NCI-H1092 (cell line): ENCODE results near the gene ATP9B.
"Not testable (repeated sequence)": the region's sequence is repeated elsewhere in the genome, so short reads cannot be mapped to it uniquely, and the experiment has no call there.

Experiments used
- DNase-seq: peaks from one replicate; lab custom pipeline; 2025; lab: John Stamatoyannopoulos, UW

Gene ATP9B

DNA sequence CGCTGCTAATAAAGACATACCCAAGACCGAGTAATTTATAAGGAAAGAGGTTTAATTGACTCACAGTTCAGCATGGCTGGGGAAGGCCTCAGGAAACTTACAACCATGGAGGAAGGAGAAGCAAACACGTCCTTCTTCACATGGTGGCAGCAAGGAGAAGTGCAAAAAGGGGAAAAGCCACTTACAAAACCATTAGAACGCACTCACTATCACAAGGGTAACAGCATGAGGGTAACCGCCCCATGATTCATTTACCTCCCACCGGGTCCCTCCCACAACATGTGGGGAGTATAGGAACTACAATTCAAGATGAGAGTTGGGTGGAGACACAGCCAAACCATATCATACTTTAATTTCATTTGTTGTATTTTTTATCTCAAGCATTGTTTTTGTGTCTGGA, 67.5 kb downstream of the ATP9B start:
- no peak for DNase-seq

DNA sequence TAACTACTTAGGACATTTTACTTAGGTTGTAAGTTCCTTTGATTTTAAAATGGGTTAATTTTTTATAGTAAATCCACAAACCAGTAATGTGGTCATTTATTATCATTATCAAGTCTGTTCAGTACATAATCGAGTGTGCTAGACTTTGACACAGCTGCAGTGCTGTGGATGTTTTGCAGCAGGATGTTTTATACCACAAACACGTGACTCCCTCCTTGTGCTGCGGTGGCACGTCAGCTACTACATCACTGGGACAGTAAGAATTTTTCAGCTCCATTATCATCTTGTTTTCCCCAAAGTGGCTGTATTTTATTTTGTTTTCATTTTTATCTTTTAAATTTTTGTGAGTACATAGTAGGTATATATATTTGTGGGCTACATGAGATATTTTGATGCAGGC, 70.0 kb downstream of the ATP9B start:
- no peak for DNase-seq

DNA sequence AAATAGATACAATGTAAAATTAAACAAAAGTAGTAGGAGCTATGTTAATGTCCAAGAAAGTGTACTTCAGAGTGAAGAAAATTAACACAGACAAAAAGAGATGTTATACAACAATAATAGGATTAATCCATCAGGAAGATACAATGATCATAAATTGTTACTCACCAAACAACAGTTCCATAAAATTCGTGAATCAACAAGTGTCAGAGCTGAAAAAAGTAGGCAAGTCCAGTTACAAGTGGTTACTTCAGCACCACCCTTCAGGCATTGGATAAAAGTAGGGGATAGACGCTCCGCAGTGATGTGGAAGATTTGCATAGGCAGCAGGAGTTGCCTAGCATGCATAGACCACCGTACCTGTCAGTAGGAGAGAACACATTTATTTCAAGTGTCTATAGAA, 77.8 kb downstream of the ATP9B start:
- no peak for DNase-seq

DNA sequence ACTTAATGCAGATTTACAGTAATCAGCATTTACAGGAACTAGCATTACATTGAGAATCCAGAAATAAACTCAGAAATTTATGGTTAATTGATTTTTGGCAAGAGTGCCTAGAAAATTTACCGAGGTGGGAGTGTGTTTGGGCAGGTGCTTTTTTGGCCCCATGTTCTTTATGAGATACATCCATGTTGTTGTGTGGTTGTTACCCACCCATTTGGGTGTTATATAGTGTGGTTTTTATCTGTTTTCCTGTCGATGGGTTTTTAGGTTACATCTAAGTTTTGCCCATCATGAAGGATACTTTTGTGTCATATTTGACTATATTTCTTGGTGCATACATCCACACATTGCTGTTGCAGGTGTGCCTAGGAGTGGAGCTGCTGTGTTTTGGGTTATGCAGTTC, 82.0 kb downstream of the ATP9B start:
- DNase-seq: no peak

DNA sequence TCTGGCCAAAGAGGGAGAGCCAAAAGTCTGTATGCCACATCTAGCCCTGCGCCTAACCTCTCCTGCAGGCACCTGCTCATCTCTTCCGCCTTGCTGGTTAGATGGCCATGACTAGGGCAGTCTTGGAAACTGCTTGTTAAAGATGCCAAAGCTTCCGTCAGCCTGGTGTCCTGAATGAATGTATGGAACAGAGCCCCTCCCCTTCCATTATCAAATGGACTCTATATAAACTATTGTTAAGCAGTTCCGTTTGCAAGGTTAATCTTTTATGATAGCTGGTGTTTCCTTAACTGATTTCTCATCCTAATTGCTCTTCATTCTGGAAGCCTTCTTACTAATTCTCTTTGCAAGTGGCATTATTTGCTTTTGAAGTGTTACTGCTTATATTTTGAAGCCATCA, 87.1 kb downstream of the ATP9B start:
- no peak for DNase-seq

DNA sequence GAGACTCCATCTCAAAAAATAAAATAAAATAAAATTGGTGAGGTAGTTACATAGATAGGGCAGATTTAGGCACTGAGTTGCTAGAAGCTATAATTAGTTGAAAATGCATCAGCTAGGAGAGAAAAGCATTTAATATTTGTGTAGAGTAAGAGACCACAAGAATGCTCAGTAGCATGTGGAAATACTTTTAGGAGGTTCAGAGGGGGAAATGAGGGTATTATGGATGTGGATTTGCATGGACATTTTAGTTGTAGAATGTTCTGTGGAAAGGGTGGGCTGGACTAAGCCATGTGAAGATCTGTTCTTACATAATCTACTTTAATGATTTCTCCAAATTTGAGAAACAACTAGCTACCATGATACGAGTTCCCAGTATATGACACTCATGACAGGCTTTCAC, 95.5 kb downstream of the ATP9B start:
- no peak for DNase-seq

DNA sequence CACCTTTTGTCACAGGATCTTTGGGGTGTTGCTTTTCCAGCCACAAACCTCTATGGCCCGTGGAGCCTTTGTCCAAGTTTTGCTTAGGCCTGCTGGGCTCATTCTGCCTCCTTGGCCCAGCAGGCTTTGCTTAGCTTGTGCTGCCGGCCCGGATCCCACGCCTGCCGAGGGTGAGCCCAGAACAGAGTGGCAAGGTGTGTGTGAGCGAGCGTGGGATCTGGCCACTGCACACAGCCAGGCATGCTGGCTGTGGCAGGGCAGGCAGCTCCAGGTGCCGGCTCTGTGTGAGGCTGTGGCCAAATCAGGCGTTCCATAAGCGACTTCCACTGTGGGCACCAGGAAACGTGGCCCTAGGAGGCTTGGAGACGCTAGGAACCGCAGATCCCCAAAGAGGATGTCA, 97.5 kb downstream of the ATP9B start:
- DNase-seq: no peak

DNA sequence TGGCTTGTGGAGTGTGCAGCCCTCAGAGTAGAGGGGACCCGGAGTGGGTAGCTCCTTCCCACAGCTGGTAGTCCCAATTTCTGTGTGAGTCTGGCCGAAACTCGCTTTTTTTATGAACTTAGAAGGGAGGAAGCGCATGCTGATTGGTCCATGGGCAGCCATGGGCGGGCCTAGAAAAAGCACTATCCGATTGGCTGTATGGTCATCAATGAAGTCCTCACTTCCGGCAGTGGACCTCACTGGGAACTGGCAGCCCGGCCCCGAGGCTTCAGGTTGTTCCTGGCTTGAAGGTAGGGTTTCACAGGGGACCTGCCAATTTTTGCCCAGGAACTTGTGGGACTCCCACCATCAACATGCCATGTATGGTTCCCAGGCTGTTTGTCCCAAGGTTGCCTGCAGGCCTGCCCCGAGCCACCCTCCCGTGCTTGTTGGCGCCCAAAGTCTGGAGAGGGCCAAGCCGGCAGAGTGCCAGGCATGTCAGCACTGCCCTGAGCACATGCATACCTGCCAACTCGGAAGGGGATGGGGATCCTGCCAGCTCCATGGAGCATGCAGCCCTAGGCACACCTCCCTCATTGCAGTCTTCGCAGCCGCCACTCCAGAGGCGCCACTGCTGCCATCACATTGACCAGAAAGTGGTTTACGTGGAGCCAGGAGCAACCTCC, 98.5 kb downstream of the ATP9B start:
- no peak for DNase-seq

DNA sequence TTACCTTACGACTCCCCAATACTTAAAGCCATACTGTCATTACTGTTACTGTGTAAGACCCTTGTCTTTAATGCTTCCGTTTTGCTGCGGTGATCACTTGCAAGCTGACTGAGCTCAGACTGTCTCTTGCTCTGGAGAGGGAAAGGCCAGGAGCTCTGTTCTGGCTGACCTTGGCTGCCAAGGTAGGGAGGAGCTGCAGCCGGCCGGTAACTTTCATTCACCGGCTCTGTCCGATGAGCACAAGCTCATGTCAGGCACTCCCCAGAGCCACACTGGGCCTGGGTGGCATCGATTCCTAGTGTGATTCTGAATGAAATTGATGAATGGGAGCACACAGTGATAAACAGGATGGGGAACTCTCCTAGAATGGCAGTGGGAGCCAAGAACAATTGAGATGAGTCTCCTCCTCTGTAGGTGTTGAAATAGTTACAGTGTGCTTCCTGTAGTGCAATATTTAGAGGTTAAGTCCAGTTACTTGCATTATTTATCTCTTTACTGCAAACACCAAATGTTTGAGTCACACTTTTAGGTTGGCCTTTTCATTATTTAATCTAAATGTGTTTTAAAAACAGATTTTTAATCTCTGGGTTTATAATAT, 100.9 kb downstream of the ATP9B start:
- no peak for DNase-seq

DNA sequence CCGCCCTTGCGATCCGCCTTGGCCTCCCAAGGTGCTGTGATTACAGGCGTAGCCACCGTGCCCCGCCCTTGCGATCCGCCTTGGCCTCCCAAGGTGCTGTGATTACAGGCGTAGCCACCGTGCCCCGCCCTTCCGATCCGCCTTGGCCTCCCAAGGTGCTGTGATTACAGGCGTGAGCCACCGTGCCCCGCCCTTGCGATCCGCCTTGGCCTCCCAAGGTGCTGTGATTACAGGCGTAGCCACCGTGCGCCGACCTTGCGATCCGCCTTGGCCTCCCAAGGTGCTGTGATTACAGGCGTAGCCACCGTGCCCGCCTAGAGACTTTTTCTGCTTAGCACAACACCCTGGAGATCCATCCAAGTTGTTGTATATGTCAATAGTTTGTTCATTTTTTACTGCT, 103.1 kb downstream of the ATP9B start:
- DNase-seq: not testable (repeated sequence)

DNA sequence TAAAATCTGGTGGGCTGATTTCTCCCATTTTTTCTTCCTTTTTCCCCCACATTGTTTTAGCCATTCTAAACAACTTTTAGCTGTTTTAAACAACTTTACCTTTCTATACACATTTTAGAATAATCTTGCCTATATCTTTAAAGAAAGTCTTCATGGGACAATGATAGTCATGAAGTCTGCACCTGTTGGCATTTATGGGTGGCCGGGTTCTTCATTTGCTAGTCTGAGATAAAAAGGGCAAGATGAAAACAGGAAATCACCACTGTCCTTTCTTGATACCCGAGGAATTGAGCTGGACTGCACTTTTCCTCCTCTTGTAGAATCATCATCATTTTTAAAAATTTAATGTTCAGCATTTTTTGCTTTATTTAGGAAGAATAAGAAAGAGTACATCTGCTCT, 104.5 kb downstream of the ATP9B start:
- DNase-seq: no peak

DNA sequence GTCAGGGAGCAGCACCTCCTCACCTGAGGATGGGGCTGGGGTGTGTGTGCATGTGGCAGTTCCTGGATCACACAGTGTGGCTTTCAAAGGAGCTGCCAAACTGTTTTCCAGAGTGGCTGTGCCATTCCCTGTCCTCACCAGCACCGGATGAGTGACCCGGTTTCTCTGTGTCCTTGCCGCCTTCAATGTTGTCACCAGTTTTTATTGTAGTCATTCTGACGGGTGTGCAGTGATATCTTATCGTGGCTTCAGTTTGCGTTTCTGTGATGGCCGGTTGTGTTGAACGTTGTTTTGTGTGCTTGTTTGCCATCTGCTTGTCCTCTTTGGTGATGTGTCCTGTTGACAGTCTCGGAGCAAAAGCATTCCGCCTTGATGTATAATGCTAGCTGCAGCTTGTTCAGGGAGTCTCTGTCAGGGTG, 108.9 kb downstream of the ATP9B start:
- no peak for DNase-seq

DNA sequence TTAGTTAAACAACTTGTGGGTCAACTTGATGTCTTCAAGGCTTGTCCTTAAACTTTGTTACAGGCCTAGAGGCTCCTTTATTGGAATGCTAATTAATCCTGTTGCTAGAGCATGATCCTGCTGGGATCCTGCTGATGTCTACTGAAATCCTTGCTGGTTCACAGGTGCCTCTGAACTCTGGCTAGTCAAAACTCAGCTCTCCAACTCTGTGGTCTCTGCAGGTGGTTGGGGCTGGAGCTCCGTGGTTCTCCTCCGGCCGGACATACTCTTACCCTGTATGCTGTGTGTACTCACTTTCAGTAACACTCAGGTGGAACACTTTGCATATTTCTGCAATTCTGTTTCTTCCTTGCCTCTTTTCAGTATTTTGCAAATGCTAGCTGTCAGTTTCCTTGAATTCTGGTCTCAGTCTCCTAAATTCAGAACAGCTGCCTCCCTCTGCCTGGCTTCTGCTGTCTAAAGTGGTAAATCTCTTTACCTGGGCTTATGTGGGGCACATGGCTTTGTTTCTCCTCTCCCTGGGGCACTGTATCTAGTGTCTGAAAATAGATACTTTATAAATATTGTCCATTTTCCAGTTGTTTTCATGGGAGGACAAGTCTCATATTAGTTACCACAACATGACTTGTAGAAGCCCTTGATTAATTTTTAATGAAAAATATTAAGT, 113.0 kb downstream of the ATP9B start:
- DNase-seq: no peak

DNA sequence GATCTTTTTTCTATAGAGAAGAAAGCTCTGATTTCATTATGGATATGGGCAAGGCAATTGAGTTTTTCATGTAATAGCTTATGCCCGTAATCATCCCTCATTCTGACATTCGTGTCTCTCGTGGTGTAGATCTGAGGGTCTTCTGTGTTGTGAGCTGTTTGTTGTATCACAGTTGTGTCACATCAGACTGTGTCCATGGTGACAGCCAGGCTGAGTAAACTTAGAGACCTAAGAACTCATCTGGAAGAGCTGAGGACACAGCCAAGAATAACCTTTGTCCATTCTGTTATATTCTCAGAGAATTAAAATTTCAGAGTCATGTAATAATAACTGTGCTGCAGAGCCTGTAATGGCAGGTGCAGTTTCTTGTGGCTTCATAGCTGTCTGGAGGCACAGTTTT, 116.5 kb downstream of the ATP9B start:
- DNase-seq: no peak

DNA sequence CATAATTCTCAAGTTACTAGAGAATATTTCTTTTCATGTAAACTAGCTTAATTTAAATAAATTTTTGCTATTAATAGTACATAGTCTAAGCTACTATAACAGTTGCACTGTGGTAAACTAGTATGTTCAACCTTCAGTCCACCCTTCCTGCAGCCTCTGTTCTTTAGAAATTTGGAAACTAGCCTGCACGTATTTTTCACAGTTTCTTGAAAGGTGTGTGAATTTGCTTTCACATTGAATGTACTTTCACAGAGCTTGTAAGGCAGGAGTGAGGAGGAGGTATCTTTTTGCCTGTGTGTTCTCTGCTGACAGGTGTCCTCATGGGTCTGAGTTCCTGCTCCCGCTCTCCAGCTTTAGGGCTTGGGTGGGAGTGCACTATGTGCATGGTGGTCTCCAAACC, 117.5 kb downstream of the ATP9B start:
- no peak for DNase-seq

DNA sequence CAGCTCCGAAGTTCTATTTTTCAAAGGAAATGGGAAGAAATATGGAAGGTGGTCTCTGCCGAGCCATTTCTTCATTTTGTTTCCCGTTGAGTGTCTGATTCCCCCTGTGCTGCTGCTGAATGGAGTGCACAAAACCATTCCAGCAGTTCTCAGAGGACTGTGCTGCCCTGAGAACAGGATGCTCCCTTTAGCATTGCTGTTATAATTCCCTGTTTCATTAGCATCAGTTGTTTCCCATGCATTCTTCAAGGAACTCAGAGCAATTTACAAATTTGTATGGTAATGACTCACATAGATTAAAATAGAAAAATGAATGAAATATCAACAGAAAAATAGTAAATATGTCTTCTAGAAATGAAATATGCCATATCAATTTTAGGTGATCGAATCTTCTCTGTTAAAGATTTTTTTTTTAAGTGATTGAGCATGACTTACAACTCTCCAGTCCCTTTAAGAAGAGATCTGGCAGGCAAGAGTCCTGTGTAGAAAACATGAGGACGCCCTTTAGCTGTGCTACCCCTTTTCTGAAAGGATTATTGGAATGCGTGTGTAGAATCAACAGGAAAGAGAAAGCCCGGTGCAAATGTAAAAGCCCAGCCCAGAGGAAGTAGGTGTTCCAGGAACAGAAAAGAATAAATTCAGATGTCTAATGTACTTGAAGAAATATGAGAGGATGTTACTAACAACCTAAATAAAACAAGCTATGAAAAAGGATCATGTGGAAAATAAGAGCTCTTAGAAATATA, 118.5 kb downstream of the ATP9B start:
- DNase-seq: no peak

DNA sequence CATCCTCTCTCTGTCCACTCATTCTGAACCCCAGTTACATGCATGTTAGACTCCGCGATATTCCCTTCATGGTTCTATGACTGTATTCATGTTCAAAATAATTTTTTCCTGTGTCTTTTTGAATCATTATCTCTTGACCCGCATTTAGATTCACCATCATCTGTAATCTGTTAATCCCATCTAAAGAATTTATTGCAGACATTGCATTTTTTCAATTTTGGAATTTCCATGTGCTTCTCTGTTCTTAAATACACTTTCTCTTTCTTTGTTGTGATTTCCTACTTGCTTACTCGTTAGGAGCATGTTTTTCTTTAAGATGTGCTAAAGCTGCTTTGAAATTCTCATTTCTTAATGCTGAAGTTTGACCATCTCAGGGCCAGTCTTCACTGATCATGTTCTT, 122.2 kb downstream of the ATP9B start:
- DNase-seq: no peak

DNA sequence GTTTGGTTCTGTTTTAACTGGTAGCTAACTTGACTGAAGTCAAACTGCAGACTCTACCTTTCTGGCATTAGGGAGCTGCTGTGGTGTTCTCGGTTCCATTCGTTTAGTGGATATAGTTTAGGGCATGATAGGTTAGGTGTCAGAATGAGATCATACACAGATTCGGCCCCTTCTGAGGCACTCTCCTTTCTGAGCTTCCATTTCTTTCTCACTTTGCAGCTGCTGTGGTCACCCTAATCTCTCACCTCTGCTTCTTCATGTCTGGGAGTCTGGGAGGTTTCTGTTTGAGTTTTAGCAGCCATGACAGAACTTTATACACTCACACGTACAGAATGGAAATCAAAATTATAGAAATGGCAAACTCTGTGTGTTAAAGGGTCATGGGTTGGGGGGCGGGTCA, 122.8 kb downstream of the ATP9B start:
- DNase-seq: no peak

DNA sequence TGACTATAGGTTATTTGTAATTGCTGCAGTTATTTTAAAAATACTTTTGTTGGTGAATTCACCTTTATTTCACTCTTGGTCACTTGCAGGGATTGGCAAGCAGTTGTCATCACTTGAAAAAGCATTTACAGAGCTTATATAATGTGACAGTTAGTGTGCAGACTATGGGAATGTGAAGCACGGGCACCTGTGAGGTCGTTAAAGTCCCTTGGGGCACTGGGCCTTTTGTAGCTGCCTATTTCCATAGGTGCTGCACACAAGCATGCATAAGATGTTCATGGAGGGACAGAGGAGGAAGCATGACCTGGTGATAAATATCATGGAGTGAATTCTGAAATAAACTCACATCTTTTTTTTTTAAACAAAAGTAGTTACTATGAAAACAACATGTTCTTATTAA, 124.6 kb downstream of the ATP9B start:
- DNase-seq: no peak

DNA sequence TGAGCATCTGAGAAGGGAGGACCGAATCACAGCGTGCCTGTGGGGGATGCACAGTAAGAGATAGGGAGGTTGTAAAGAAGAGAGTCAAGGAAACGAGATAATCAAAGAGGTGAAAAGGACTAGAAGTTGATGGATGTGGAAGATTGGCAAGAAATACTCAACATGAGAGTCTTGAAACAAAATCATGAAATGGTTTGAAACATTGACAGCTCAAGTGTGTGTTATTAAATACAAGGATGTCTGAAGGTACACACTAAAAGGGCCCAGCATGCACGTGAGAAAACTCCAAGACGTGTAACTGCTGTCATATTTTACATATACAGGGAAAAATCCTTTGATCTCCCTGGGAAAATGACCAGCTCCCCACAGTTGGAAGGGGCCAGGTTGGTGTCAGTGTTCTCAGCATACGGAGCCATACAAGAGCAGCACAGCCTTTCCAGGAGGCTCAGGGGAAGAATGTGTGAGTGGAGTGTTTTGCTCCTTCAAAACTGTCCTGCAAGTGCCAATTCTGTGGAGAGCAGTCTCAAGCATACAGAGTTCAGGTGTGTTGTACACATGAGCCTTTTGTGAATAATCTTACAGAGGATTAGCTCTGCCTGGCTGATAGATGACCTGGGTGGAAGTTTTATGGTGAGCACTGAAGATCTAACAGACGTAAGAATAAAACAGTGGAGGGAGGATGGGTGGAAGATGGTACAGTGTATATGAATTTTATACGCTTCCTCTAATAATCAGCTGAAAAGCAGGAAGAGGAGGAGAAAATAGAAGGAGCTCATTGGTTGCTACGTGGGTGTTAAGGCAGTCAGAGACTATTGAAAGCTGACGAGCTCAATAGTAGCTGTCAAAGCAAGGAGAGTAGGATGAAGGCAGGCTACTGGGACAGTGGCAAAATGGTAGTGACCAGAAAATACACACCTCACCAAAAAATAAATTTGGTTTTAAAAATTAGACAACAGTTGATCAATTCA, 126.8 kb downstream of the ATP9B start:
- no peak for DNase-seq

DNA sequence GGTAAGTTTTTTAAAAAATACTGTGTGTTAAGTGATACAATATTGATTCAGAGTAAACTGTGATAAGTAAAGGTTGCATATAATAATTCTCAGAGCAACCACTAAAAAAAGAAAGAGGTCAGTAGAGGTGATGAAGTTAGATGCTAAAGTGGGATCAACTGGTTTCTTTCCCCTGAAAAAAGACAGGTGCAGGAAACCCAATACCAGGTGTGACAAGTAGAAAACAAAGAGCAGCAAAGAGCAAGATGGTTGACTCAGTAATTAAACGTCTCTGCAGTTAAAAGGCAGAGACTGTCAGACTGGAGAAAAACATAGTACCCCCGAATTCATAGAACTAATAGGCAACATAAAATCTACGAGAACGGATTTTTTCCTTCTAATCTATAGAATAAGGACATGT, 128.3 kb downstream of the ATP9B start:
- DNase-seq: peak; percentile 57
